WTC11 (cell line): ENCODE measurements around the gene RPGR.

ENCODE experiments used
- ATF2 ChIP-seq: sonication (generic); formaldehyde crosslinking; IDR thresholded peaks from 2 replicates; pipeline ENCODE4 v1.8.1; 2022; ENCODE audit warnings: low read depth, missing genetic modification reagents, borderline replicate concordance
- ATF6 ChIP-seq: sonication (generic); formaldehyde crosslinking; IDR thresholded peaks from 2 replicates; pipeline ENCODE4 v1.8.1; 2023; ENCODE audit warnings: mild to moderate bottlenecking, missing genetic modification reagents
- CREB1 ChIP-seq: sonication (generic); formaldehyde crosslinking; IDR thresholded peaks from 2 replicates; pipeline ENCODE4 v1.8.0; 2023; ENCODE audit warnings: mild to moderate bottlenecking, missing genetic modification reagents
- CTCF ChIP-seq: fragments of 200-600 bp; IDR thresholded peaks from 2 replicates; pipeline ENCODE4 v1.8.0; 2022; ENCODE audit warnings: antibody characterized with exemption
- E2F5 ChIP-seq: sonication (generic); formaldehyde crosslinking; IDR thresholded peaks from 2 replicates; pipeline ENCODE4 v1.8.1; 2022; ENCODE audit warnings: mild to moderate bottlenecking, moderate library complexity, missing genetic modification reagents
- NR3C1 ChIP-seq: sonication (generic); formaldehyde crosslinking; conservative IDR thresholded peaks from 2 replicates; pipeline ENCODE4 v1.8.1; 2023; ENCODE audit warnings: low read depth, mild to moderate bottlenecking, missing genetic modification reagents
- SP1 ChIP-seq: sonication (generic); formaldehyde crosslinking; conservative IDR thresholded peaks from 2 replicates; pipeline ENCODE4 v1.8.1; 2022; ENCODE audit warnings: missing genetic modification reagents
- TP53 ChIP-seq: sonication (generic); formaldehyde crosslinking; IDR thresholded peaks from 2 replicates; pipeline ENCODE4 v1.8.1; 2023; ENCODE audit warnings: mild to moderate bottlenecking, missing genetic modification reagents
- TF ChIP-seq, protein P1 (sequence below): fragments of 250-450 bp; sonication (Bioruptor Pico); IDR thresholded peaks from 2 replicates; pipeline ENCODE4 v1.9.0; 2021; ENCODE audit warnings: mild to moderate bottlenecking
- TF ChIP-seq, protein P2 (sequence below): sonication (generic); formaldehyde crosslinking; IDR thresholded peaks from 2 replicates; pipeline ENCODE4 v1.8.0; 2022; ENCODE audit warnings: mild to moderate bottlenecking, missing genetic modification reagents
- TF ChIP-seq, protein P3 (sequence below): sonication (generic); formaldehyde crosslinking; IDR thresholded peaks from 2 replicates; pipeline ENCODE4 v1.8.1; 2023; ENCODE audit warnings: mild to moderate bottlenecking, missing genetic modification reagents, moderate library complexity
- TF ChIP-seq, protein P4 (sequence below): fragments of 250-450 bp; sonication (Bioruptor Pico); conservative IDR thresholded peaks from 2 replicates; pipeline ENCODE4 v1.9.0; 2021; ENCODE audit warnings: mild to moderate bottlenecking

GRCh38 chrX:38311743-38312142 lies 15.6 kb downstream of the RPGR start:
- TF ChIP-seq CTCF = no peak
- TF ChIP-seq E2F5 (CRISPR knock-in tag) = no peak
- TF ChIP-seq ATF2 (CRISPR knock-in tag) = no peak
- TF ChIP-seq, protein P1, sequence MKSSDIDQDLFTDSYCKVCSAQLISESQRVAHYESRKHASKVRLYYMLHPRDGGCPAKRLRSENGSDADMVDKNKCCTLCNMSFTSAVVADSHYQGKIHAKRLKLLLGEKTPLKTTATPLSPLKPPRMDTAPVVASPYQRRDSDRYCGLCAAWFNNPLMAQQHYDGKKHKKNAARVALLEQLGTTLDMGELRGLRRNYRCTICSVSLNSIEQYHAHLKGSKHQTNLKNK (CRISPR knock-in tag) = no peak
- TF ChIP-seq SP1 (CRISPR knock-in tag) = no peak
- TF ChIP-seq, protein P2, sequence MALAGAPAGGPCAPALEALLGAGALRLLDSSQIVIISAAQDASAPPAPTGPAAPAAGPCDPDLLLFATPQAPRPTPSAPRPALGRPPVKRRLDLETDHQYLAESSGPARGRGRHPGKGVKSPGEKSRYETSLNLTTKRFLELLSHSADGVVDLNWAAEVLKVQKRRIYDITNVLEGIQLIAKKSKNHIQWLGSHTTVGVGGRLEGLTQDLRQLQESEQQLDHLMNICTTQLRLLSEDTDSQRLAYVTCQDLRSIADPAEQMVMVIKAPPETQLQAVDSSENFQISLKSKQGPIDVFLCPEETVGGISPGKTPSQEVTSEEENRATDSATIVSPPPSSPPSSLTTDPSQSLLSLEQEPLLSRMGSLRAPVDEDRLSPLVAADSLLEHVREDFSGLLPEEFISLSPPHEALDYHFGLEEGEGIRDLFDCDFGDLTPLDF (CRISPR knock-in tag) = no peak
- TF ChIP-seq, protein P3, sequence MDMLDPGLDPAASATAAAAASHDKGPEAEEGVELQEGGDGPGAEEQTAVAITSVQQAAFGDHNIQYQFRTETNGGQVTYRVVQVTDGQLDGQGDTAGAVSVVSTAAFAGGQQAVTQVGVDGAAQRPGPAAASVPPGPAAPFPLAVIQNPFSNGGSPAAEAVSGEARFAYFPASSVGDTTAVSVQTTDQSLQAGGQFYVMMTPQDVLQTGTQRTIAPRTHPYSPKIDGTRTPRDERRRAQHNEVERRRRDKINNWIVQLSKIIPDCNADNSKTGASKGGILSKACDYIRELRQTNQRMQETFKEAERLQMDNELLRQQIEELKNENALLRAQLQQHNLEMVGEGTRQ (CRISPR knock-in tag) = no peak
- no peak for TF ChIP-seq ATF6 (CRISPR knock-in tag)
- TF ChIP-seq NR3C1 = no peak
- TF ChIP-seq, protein P4, sequence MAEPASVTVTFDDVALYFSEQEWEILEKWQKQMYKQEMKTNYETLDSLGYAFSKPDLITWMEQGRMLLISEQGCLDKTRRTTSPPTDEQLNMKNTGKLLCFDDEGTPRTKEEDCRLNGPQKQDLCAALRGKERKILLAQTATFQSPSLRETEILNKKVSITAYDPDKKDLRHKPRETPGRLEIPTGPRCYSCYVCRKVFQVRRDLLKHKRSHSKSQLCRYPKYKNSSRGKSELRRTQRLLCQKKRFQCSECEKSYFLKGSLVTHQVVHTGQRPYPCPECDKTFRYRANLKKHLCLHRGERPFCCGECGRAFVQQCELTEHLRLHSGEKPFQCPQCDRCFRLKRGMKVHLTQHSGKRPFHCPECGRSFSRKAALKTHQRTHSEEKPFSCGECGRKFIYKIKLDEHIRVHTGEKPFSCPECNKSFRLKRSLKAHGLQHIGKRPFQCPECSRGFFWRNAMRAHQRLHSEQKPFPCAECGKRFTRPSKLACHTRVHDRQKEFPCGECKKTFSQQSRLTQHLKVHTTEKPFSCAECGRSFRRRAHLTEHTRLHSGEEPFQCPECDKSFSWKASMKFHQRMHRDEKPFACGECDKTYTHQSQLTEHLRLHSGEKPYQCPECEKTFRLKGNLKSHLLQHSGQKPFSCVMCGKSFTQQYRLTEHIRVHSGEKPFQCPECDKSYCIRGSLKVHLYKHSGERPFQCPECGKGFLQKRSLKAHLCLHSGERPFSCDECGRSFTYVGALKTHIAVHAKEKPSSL (CRISPR knock-in tag) = no peak
- TF ChIP-seq CREB1 (CRISPR knock-in tag) = no peak
- TF ChIP-seq TP53 (CRISPR knock-in tag) = no peak
